ENCODE measurements around the gene CYP26B1.

CYP26B1 gene

DNA sequence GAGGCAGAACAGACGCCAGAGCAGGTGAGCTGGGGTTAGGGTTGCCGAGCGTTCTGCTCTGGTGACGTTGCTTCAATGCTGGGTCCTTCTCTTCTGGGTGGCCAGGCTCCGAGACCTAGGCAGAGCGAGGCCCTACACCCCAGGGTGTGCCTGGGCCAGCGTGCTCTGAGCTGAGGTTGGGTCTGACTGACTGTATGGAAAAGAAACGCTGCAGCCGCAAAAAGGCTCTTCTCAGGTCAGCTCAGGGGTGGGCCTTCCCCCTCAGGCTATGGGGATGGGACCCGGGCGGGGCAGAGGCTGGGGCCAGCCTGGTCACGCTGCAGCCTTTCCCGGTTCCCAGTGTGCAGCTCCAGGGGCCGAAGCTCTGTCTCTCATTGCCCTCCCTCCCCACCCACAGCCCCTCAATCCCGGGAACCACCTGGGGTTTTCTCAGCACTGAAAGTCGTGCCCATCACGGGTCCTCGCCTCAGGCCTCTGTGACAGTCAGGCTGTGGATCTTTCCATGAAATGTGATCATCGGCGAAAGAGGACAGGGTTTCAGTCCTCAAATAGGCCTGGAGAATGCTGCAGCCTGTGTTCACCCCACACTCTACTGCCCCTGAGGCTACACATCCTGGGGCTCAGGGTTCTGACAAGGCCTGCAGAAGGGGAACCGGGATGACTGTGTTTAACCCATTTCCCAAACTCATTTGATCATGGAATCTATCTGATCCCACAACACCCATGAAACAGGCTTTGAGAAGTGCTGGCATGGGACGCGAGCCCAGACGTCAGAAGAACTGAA, 19.4 kb downstream of the CYP26B1 start:
- DNase-seq, result no peak

DNA sequence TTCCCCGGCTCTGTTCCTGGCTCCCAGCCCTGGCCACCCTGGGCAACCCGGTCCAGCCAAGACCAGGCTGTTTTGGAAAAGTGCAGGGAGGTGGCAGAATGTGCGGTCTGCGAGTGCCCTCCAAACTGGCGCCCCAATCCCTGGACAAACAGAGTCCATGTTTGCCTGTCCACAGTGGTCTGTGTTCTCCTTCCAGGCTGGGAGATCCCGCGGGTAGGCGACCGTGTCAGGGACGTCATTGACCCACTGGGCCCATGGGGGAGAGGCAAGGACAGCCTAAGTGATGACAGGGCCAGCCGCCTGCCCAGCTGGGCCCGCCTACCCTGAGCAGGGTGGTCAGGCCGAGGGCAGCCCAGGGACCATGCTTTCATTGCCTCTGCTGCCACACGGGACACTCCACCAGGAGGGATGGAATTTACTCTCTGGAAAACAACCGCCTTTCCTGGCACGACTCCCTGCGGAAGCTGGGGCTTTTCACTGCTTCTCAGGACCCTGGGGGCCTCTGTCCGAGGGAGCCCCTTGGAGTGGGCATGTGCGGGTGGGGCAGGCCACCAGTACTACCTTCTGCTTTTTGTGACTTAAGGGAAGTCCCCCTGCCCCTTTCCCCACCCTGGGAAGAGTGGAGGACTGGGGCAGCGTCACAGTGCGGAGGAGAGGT, 20.1 kb downstream of the CYP26B1 start:
- no peak for DNase-seq

DNA sequence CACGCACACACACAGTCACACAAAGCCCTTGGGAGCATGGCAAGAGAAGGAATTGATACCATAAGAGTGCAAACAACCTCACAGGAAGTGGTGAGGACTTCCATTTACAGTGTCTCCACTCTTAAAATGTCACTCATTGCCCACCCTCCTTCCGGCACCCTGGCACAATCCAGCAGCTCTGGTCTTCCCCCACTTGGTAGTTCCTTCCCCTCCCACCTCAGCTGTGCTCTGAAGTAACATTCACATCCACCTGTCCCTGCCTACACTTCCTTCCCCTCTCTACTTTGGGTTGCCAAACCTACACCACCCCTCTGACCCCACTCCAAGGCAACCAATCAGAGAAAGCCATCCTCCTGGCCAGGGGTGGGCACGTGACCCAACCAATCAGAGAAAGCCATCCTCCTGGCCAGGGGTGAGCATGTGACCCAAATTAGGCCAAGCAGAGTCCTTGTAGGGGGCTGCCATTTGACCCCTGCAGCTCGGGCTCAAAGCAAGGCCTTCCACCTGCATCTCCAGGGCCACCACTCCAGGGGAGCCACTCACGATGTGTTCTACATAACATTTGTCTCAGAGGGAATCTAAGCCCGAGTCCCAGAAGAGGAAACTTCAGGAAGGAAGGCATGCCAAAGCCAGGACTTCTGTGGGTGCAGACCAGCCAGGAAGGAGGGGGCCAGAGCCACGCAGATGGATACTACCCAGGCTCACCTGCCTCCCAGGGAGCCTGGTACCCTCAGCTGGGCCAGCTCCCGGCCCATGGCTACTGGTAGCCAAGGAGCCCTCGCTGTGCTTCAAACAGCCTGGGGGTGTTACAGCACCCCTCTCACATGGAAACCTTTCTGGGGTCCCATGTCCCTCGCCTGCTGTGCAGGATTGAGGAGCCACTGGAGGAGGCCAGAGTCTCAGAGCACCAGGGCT, 21.2 kb downstream of the CYP26B1 start:
- no peak for DNase-seq

DNA sequence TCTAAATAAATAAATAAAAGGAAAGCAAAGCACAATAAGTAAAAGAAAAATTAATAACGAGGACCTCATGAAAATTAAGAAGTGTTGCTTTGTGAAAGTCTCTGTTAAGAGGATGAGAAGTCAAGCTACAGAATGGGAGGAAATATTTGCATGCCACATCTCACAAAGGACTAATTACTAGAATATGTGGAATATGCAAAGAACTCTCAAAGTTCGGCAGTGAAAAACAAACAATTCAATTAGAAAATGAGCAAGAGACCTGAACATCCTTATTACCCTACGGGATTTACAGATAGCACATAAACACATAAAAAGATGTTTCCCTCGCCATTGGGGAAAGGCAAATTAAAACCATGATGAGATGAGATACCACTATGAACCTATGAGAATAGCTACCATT, 23.3 kb downstream of the CYP26B1 start:
- no peak for DNase-seq

DNA sequence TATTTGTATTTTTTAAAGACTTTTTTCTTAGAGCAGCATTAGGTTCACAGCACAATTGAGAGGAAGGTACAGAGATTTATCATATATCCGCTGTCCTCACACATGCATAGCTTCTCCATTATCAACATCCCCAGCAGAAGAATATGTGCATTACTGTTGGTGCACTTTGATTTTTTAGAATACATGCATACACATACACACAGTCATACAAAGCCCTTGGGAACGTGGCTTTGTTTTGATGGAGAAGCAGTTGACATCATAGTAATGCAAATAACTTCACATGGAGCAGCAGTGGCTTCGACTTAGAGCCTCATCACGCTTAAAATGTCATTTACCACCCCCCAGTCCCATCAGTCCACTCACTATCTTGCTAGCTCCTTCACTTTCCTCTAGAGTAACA, 26.5 kb downstream of the CYP26B1 start:
- DNase-seq, result no peak

DNA sequence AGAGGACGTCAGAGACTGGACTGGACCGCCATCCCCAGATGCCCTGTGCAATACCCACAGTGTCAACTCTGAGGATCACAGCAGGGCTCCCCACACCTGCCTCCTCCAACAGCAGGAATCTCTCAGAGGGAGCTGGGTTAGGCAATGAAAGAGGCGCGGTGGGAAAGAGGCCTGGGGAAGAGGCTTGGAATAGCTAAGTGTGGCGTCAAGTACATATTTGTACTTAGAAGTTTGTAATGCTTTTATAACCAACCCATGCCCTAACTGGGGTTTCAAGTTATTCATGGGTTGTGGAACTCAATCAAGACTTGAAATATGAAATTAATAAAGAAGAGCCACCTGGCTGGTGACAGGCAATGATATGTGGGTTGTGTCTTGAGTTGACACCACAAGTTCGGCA, 28.7 kb downstream of the CYP26B1 start:
- no peak for DNase-seq

DNA sequence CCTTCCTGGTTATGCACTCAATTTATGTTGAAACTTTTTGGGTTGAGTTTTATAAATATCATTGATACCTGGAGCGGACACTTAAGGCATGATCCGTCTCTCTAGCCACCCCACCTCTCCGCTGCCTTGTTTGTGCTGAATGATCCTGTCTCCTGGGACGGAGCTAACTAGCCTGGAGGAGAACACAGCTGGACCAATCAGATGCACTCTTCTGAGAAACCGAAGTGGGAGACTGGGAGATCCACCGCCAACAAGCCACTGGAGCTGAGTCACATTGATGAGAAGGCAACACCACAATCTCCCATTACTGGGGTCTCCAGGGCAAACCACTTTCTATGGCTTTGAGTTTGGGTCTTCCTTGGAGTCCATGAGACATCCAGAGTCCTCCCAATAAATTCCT, 29.3 kb downstream of the CYP26B1 start:
- DNase-seq, result no peak

DNA sequence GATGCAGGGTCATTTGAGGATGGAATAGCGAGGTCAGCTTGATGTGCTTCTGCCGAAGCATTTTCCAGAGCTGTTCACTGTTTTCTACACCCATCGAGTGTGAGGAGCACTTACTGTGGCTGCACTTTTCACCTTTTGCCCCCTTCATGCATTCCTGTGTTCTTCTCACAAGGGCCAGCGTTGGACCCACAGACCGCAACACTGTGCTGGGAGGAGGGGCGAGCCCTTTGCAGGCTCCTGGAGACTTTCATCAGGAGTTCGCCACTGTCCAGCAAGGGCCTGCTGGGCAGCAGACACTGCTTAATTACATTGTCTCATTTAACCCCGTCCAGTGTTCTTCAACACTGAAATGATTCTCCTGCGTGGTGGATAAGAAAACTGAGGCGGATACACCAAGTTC, 29.9 kb downstream of the CYP26B1 start:
- no peak for DNase-seq

DNA sequence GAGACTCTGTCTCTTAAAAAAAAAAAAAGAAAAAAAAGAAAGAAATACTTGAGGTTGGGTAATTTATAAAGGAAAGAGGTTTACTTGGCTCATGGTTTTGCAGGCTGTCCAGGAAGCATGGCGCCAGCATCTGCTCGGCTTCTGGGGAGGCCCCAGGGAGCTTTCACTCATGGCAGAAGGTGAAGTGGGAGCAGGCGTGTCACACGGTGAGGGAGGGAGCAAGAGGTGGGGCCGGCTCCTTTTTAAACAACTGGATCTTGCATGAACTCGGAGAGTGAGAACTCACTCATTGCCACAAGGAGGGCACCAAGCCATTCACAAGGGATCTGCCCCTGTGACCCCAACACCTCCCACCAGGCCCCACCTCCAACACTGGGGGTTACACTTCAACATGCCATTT, 30.6 kb downstream of the CYP26B1 start:
- DNase-seq, result no peak

DNA sequence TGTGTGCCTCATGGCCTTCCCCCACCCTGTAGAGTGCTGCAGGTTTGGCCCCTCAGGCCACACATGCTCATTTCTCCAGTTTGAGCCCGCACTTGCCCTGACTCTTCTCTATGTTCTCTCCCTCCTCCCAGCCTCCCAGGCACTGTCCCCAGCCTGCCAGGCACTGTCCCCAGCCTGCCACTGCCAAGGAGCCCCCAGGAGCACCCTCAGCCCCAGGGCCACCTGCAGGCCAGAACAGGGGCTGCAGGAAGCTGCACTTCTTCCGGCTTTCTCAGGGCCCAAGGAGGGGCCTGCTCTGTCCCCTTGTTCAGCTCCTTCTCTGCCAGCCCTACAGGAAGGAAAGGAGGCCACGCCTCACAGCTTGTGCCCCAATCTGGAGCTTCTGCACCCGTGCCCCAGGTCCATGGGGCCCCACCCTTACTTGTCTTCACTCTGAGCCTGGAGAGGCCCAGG, 31.6 kb downstream of the CYP26B1 start:
- DNase-seq, result no peak

DNA sequence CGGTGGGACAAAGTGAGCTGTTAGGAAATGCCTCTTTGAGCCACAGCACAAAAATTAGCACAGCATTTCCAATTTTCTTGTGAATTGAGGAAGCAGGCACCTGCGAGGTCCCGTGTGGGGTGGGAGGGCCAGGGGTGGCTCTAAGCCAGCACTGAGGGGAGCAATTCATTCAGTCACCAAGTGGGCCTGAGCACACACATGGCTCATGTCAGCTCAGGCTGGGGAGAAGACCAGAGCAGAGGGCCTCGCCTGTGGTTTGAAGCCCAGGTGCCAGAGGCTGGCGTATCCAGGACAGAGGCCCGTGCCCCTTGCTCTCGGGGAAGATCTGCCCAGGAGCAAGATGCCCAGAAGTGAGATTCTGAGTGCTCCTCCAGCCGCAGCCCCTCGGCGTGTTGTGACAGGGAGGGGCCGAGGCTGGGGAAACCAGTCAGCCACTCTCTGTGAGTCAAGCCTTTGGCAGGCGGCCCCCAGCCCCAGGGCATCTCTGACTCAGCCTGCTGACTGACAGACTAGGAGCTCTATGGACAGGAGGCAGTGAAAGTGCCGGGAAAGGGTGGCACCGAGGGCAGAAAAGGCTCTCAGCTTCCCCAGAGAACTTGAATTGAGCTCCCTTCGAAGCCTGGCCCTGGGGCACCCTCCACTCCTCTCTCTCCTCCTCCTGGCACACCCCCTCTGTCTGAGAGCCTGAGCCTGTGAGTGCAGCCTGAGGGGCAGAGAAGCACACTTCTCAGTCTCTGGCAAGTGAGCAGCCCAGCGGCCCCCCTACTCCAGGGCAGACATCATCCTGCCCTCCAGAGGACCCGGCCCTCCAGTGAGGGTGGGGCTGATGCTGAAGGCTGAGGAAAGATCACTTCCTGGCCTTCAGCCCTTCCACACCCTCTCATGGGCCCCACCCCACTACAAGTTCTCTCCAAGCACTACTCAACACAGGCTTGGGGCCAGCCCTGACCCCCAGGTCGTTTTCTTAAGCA, 32.3 kb downstream of the CYP26B1 start:
- DNase-seq, result peak; percentile 90

DNA sequence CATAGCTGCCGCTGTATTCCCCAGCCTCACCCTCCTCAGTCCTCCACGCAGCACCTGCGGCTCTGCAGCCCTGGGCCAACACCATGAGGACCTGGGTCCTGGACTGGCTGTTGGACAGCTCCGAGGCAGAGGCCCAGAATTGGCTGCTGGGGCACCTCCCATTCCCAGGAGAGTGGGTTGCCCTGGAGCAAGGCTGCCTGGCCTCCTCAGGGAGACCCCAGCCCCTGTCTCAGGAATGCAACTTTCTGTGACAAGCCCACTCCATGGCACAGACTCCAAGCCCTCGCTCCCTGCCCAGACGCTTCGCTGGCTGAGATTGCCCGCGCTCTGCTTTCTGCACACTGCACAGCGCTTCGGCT, 33.0 kb downstream of the CYP26B1 start:
- DNase-seq, result no peak

DNA sequence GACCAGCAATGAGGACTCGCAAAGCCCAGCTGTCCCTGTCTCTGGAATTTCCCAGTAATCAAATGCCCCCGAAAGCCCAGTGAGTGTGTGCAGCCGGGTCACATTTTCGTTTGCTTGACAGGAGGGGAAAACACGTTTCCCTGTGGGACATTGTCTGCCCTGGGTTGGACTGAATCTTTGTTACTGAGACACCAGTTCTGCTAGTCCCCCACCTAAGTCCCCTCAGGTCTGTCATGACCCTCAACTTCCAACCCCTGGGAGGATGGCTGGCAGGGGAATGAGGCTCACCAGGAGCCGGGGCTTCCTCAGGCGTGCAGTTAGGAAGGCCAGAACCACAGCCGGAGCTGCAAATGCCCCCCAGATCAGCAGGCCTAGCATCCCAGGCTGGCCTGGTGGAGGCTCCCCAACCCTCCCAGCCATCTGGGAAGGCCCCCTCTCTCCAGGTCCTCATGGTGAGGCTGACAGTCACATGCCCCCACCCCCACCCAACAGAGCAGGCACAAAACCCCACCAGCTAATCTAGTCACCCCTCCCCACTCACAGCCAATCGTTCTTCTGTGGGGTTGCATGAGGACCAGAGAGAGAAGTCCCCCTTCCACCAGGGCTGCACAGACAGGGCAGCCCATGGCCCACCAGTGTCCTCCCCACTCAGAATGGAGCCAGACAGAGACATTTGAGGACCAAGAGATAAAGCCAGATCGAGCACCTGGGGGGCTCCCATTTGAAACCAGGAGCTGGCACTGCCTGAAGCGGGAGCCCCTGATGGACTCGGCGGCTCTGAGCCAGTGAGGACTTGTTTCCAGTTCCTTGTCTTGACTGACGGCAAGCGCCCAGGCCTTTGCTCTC, 33.6 kb downstream of the CYP26B1 start:
- DNase-seq, result no peak

DNA sequence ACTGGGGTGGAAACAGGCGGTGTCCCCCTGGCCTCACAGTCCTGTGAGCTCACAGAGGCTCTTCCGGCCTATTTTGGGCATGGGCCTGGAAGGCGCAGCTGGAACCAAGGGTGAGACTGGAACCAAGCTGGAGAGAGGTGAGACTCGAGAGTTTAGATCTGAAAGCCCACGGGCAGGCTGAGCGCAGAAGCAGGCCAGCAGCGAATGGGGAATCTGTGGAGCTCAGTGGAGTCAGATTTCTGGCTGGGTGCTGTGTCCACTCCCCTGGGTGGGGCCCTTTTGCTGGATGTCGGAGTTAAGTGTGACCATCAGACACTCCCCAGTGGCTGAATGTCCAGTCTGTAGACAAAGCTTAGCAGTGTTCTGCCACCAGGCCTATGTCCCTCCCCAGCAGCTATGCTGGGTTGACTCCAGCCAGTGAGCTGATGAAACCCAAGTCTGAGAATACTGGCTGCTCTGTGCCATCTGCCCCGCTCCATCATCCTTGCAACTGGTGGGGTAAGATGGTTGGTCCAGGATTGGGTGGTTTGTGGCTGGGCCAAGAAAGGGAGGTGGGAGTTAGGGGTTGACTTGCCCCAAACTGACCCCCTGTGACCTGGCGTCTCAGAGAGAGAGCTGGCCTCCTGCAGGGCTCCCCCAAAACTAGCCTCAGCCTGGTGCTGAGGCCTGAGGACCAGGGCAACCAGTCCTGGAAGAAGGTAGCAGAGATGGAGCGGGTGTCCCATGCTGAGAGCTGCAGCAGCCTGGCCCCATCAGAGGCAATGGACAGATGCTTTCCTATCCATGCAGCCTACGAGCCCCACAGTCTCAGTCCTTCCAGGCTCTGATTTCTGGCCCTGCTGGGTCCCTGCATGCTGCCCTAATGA, 34.4 kb downstream of the CYP26B1 start:
- no peak for DNase-seq

DNA sequence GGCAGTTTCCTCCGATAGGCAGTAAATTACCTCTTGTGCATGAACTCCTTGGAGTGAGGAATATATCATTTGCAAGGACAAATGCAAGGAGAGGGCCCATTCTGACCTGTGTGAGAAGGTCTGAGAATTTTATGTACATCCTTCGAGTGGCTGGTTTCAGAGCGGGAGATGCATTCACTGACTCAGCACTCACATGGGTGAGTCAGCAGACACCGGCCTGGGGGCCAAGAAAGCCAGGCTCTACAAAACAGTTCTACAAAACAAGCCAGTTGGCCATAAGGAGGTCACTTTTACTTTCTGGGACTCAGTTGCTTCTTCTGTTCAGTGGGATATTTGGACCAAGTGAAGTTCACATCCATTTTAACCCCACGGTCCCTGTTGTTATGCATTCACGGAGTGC, 35.3 kb downstream of the CYP26B1 start:
- DNase-seq, result peak; percentile 71

DNA sequence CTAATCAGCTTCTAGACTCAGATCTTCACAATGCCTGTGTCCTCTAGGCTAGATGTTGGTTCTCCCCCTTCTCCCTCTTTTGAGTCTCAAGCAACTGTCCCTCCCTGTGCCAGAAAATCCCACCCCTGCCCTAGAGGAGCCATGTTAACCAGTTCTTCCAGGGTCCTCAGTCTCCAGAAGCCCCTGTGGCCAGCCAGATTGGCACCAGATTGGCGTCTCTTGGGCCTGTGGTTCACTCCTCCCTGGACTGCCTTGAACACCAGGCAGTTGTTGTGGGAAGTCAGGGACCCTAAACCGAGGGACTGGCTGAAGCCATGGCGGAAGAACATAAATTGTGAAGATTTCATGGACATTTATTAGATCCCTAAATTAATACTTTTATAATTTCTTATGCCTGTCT, 36.6 kb downstream of the CYP26B1 start:
- DNase-seq, result no peak

DNA sequence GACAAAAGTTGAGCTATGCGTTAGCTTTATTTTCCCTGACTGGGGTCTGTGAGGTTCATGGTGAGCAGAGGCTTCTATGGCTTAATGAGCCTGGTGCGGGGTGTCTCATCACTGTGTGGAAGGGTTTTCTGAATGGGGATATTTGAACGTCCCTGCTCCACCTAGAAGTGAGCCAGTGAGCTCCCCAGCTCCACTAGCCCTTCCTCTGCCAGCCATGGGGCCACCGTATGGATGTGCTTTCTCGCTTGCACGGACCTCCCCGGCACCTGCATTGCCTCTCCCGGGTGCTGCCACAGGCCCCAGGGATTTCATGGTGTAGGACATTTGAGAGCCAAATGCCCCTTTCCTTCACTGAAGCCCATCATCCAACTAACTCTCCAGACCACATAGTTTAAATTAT, 37.8 kb downstream of the CYP26B1 start:
- DNase-seq, result no peak

DNA sequence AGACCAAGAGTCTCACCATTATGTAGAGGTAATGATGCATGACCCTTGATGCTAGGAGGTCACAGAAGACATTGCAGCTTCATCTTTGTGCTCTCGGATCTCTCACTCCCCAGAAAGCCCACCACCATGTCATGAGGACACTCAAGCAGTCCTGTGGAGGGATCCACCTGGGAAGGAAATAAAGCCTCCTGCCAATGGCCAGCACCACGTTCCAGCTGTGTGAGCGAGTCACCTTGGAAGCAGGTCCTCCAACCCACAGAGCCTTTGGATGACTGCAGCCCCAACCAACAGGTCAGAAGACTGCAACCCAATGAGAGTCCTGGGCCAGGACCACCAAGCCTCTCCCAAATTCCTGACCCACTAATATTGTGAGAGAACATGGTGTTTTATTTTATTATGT, 38.4 kb downstream of the CYP26B1 start:
- DNase-seq, result no peak

DNA sequence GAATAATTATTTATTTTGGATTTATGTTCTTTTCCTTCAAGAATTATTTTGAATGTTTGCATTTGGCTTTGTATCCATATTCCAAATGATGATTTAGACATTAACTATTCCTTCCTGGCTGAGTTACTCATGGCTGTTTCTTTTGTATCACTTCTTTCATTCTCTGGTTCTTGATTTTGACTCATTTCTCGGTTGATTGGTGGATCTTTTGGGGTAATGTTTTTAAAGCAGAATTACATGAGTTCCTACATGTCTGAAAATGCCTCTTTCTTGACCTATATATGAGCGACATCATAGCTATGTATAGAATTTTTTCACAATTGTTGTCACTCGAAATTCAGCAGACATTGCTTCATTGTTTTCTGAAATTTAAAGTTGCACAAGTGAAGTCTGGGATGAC, 39.5 kb downstream of the CYP26B1 start:
- DNase-seq, result peak; percentile 72

DNA sequence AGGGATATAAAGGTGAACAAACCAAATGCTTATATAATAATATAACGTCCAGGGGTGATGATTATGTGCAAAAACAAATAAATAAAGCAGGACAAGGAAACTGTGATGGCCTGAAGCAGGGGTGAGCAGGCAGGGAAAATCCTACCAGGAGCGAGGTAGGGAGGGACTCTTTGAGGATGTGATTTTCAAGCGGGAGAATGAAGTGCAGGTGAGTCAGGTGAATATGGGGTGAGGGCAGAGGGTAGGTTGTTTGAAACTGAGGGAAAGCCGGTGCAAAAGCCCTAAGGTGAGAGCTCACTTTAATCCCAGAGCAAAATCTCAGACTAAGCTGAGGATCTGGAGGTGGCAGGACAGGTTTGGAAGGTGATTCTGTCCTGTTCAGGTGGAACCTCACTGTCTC, 40.7 kb downstream of the CYP26B1 start:
- no peak for DNase-seq
